Measurements from ENCODE around the gene GALNT2.

DNA sequence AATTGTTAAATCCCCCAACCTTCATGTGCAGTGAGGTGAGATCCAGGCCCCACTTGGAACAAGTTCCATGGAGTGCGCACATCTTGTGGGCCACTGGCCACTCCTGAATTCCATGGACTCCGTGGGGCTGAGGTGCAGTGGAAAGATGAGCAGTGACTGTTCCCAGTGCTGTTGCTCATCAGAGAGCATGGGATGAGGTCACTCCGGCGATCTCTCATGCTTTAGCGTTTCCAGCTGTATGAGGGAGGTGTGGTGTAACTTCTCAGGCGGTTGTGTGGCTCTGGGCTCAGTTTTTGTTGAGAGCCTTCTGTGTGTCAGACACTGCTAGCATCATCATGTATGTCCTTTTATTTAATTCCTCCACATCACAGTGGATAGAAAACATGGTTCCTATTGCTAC, 96.2 kb downstream of the GALNT2 start:
- TF ChIP-seq, protein P1, sequence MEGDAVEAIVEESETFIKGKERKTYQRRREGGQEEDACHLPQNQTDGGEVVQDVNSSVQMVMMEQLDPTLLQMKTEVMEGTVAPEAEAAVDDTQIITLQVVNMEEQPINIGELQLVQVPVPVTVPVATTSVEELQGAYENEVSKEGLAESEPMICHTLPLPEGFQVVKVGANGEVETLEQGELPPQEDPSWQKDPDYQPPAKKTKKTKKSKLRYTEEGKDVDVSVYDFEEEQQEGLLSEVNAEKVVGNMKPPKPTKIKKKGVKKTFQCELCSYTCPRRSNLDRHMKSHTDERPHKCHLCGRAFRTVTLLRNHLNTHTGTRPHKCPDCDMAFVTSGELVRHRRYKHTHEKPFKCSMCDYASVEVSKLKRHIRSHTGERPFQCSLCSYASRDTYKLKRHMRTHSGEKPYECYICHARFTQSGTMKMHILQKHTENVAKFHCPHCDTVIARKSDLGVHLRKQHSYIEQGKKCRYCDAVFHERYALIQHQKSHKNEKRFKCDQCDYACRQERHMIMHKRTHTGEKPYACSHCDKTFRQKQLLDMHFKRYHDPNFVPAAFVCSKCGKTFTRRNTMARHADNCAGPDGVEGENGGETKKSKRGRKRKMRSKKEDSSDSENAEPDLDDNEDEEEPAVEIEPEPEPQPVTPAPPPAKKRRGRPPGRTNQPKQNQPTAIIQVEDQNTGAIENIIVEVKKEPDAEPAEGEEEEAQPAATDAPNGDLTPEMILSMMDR (IDR thresholded peaks at IDR 0.05; ENCODE audit: low read depth, low read length, missing input control) = no peak
- TF ChIP-seq TAF1 (conservative IDR thresholded peaks at IDR 0.05) (no peak), MAX (IDR thresholded peaks at IDR 0.05) (no peak), RAD21 (IDR thresholded peaks at IDR 0.05) (no peak)
